GM19035 (cell line): ENCODE results near the gene DPF3.
"Not testable (repeated sequence)": the region's sequence is repeated elsewhere in the genome, so short reads cannot be mapped to it uniquely, and the experiment has no call there.

Experiments
- ATAC-seq: cut with Tn5 transposase; IDR thresholded peaks from one replicate; pipeline ENCODE4 v1.9.1; 2021; ENCODE audit not compliant: unreplicated experiment

The DPF3 gene

GRCh38 chr14:72774894-72775620 lies 118.8 kb downstream of the DPF3 start:
- ATAC-seq, result no peak

- ATAC-seq, result no peak
Observed at GRCh38 chr14:72774141-72774540, 119.8 kb downstream of the DPF3 start.

- no peak for ATAC-seq
Observed at GRCh38 chr14:72771561-72771960, 122.3 kb downstream of the DPF3 start.

GRCh38 chr14:72766296-72766695 lies 127.6 kb downstream of the DPF3 start:
- ATAC-seq, result no peak

- no peak for ATAC-seq
Observed at GRCh38 chr14:72763892-72764291, 130.0 kb downstream of the DPF3 start.

- no peak for ATAC-seq
Observed at GRCh38 chr14:72759670-72760069, 134.2 kb downstream of the DPF3 start.

GRCh38 chr14:72758993-72759392 lies 134.9 kb downstream of the DPF3 start:
- no peak for ATAC-seq

- no peak for ATAC-seq
Observed at GRCh38 chr14:72758420-72758819, 135.5 kb downstream of the DPF3 start.

GRCh38 chr14:72756967-72757366 lies 136.9 kb downstream of the DPF3 start:
- ATAC-seq, result no peak

GRCh38 chr14:72755766-72756165 lies 138.1 kb downstream of the DPF3 start:
- ATAC-seq, result no peak

- no peak for ATAC-seq
Observed at GRCh38 chr14:72754949-72755348, 139.0 kb downstream of the DPF3 start.

GRCh38 chr14:72753879-72754400 lies 140.0 kb downstream of the DPF3 start:
- ATAC-seq, result no peak

- ATAC-seq, result no peak
Observed at GRCh38 chr14:72753044-72753710, 140.7 kb downstream of the DPF3 start.

GRCh38 chr14:72752034-72752412 lies 141.9 kb downstream of the DPF3 start:
- no peak for ATAC-seq

- no peak for ATAC-seq
Observed at GRCh38 chr14:72751276-72752033, 142.4 kb downstream of the DPF3 start.

GRCh38 chr14:72748921-72749320 lies 145.0 kb downstream of the DPF3 start:
- not testable (repeated sequence) for ATAC-seq

GRCh38 chr14:72747652-72748051 lies 146.2 kb downstream of the DPF3 start:
- ATAC-seq, result no peak

- ATAC-seq, result no peak
Observed at GRCh38 chr14:72745991-72746980, 147.6 kb downstream of the DPF3 start.

GRCh38 chr14:72745546-72745945 lies 148.4 kb downstream of the DPF3 start:
- no peak for ATAC-seq

- ATAC-seq, result no peak
Observed at GRCh38 chr14:72744416-72745120, 149.3 kb downstream of the DPF3 start.
